ENCODE data around the gene AKAP5.

The AKAP5 gene

DNA sequence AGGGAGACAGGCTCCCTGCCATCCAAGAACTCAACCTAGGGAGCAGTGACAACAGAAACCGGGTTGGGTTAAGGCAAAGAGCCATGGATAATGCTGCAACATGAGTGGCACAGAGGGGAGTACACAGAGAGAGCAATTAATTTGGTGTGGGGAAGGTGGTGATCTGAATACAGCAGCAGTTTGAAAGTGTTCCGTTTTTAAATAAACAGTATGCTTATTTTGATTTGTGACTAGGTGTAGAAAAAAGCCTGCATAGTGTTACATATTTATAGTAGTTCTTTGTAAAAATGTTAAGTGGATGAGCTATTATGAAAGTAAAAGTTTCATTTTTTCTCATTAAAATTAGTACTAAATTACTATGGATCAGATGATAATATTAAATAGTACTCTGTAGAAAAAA, 8.7 kb downstream of the AKAP5 start:
- no peak overlapping the region for H3K27ac ChIP-seq (ENCODE audit: low read depth in 2 of 2, low read length in 2 of 2)
- H3K9me3 ChIP-seq (ENCODE audit: control insufficient read depth in 2 of 2, low read length in 2 of 2): no peaks in the 10 kb centered on the region
- no peaks in the 10 kb centered on the region for H3K27me3 ChIP-seq (ENCODE audit: control insufficient read depth in 2 of 2, insufficient read depth in 2 of 2, low read length in 2 of 2)
- H3K9ac ChIP-seq (ENCODE audit: low read depth in 1 of 2, low read length in 2 of 2): no peak overlapping the region
- no peak overlapping the region for H3K4me3 ChIP-seq (ENCODE audit: low read length in 2 of 2)
- peaks cover 0 to 4% of the 10 kb centered on the region in 2 donors for H3K4me1 ChIP-seq (ENCODE audit: control insufficient read depth in 2 of 2, insufficient read depth in 2 of 2, low read length in 2 of 2)
- no peaks in the 10 kb centered on the region for H3K36me3 ChIP-seq (ENCODE audit: control insufficient read depth in 2 of 2, insufficient read depth in 2 of 2, low read length in 2 of 2)

DNA sequence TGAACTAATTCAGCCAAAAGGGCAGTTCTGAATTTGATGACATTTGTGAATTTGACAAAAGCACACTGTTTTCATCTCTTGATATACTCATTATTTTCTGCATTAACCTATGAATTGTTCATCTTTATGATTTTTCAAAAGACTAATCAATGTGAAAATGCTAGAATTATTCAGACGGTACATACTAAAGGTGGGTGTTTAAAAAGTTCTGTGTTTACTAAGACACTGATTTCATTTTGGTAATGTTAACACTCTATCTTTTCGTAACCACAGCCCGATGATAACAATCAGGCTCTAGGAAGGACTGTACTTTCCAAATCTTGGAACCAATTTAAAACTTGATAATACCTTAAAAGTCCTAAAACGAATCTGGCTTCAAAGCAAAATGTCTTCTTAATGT, 9.4 kb downstream of the AKAP5 start:
- H3K4me3 ChIP-seq (ENCODE audit: low read length in 2 of 2): no peak overlapping the region
- H3K27ac ChIP-seq (ENCODE audit: low read depth in 2 of 2, low read length in 2 of 2): no peak overlapping the region
- H3K27me3 ChIP-seq (ENCODE audit: control insufficient read depth in 2 of 2, insufficient read depth in 2 of 2, low read length in 2 of 2): no peaks in the 10 kb centered on the region
- H3K36me3 ChIP-seq (ENCODE audit: control insufficient read depth in 2 of 2, insufficient read depth in 2 of 2, low read length in 2 of 2): peaks cover 0 to under 1% of the 10 kb centered on the region in 2 donors
- H3K9me3 ChIP-seq (ENCODE audit: control insufficient read depth in 2 of 2, low read length in 2 of 2): no peaks in the 10 kb centered on the region
- H3K4me1 ChIP-seq (ENCODE audit: control insufficient read depth in 2 of 2, insufficient read depth in 2 of 2, low read length in 2 of 2): peaks cover 0 to 3% of the 10 kb centered on the region in 2 donors
- H3K9ac ChIP-seq (ENCODE audit: low read depth in 1 of 2, low read length in 2 of 2): no peak overlapping the region

DNA sequence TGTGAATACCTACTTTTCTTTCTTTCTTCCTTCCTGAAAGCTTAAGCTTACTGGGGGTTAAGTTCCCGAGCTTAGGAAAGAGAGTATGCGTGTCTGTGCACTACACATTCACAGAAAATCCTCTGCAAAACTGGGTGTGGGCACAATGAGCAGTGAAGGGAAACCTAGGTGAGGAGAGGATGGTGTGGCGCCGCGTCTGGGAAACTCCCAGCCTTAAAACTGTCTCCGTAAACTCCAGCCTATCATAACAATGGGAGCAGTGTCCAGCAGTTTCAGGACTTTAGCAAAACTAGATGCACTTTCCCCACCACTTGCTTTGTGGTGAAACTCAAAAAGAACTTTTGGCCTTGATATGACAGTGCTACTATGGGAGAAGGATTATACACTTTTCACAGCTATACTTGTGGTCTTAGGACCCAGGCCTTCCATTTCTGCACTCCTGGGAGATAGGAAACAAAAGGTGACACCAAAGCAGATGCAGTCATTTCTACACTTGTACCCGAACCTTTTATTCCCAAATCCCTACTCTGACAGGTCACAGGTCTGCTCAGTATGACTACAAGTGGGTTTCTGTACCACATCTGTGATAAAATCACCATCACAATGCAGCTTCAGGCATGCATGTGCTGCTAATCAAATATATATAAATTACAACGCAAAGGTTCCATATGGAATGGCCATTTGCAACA, 10.4 kb downstream of the AKAP5 start:
- H3K4me3 ChIP-seq (ENCODE audit: low read length in 2 of 2): no peak overlapping the region

DNA sequence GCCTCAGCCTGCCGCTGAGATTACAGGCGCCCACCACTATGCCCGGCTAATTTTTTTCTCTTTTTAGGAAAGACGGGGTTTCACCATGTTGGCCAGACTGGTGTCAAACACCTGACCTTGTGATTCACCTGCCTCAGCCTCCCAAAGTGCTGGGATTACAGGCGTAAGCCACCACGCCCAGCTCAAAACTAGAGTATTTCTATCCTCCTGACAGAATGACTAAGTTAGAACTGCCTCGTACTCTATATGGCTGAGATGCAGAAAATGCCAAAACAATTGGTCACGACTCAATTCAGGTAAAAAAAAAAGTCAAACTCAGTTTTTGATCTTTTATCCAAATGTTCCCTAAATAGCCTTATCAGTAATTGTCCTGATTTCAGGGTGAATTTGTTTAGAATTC, 11.1 kb downstream of the AKAP5 start:
- Histone ChIP-seq H3K9me3 (ENCODE audit: control insufficient read depth in 2 of 2, low read length in 2 of 2) (no peaks in the 10 kb centered on the region), H3K9ac (ENCODE audit: low read depth in 1 of 2, low read length in 2 of 2) (no peak overlapping the region), H3K36me3 (ENCODE audit: control insufficient read depth in 2 of 2, insufficient read depth in 2 of 2, low read length in 2 of 2) (peaks cover 0 to 2% of the 10 kb centered on the region in 2 donors)

More for the DNA sequence above, 10.4 kb downstream of the AKAP5 start:
- Histone ChIP-seq H3K9me3 (ENCODE audit: control insufficient read depth in 2 of 2, low read length in 2 of 2) (no peaks in the 10 kb centered on the region), H3K36me3 (ENCODE audit: control insufficient read depth in 2 of 2, insufficient read depth in 2 of 2, low read length in 2 of 2) (peaks cover 0 to 2% of the 10 kb centered on the region in 2 donors), H3K9ac (ENCODE audit: low read depth in 1 of 2, low read length in 2 of 2) (no peak overlapping the region), H3K27me3 (ENCODE audit: control insufficient read depth in 2 of 2, insufficient read depth in 2 of 2, low read length in 2 of 2) (no peaks in the 10 kb centered on the region), H3K27ac (ENCODE audit: low read depth in 2 of 2, low read length in 2 of 2) (no peak overlapping the region), H3K4me1 (ENCODE audit: control insufficient read depth in 2 of 2, insufficient read depth in 2 of 2, low read length in 2 of 2) (peaks cover 0 to 3% of the 10 kb centered on the region in 2 donors)

DNA sequence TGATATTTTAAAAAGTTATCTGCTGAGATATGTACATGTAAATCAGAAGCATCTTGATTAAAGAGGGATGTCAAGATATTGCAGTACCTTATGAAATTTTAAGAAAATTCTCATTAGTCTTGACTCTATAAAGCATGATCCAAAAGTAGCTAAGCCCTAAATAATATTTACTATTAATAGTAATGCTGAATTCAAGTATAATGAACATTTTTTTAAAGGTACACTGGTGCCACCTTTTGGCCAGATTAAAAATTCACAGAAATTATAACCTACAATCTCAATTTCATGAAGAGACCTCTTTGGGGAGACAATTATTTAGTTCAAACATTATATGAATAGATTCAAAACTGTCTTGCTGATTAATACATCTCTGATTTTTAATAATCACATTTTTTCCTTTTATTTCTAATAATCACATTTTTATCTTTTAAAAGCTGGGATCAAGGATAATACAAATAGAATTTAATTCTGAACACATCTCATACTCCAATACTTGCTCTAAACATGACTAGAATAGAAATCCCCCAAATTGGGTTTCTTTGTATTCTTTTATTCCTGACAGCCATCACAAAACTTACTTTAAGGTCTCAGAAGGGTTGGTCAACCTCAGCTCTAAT, 13.4 kb downstream of the AKAP5 start:
- Histone ChIP-seq H3K9ac (ENCODE audit: low read depth in 1 of 2, low read length in 2 of 2) (no peak overlapping the region), H3K9me3 (ENCODE audit: control insufficient read depth in 2 of 2, low read length in 2 of 2) (no peaks in the 10 kb centered on the region), H3K36me3 (ENCODE audit: control insufficient read depth in 2 of 2, insufficient read depth in 2 of 2, low read length in 2 of 2) (peaks cover 0 to 2% of the 10 kb centered on the region in 2 donors), H3K27me3 (ENCODE audit: control insufficient read depth in 2 of 2, insufficient read depth in 2 of 2, low read length in 2 of 2) (no peaks in the 10 kb centered on the region), H3K4me1 (ENCODE audit: control insufficient read depth in 2 of 2, insufficient read depth in 2 of 2, low read length in 2 of 2) (peaks cover 0 to 3% of the 10 kb centered on the region in 2 donors), H3K27ac (ENCODE audit: low read depth in 2 of 2, low read length in 2 of 2) (no peak overlapping the region), H3K4me3 (ENCODE audit: low read length in 2 of 2) (no peak overlapping the region)

More for the DNA sequence above, 11.1 kb downstream of the AKAP5 start:
- H3K4me3 ChIP-seq (ENCODE audit: low read length in 2 of 2): no peak overlapping the region
- no peak overlapping the region for H3K27ac ChIP-seq (ENCODE audit: low read depth in 2 of 2, low read length in 2 of 2)
- no peaks in the 10 kb centered on the region for H3K27me3 ChIP-seq (ENCODE audit: control insufficient read depth in 2 of 2, insufficient read depth in 2 of 2, low read length in 2 of 2)
- H3K4me1 ChIP-seq (ENCODE audit: control insufficient read depth in 2 of 2, insufficient read depth in 2 of 2, low read length in 2 of 2): peaks cover 0 to 3% of the 10 kb centered on the region in 2 donors

DNA sequence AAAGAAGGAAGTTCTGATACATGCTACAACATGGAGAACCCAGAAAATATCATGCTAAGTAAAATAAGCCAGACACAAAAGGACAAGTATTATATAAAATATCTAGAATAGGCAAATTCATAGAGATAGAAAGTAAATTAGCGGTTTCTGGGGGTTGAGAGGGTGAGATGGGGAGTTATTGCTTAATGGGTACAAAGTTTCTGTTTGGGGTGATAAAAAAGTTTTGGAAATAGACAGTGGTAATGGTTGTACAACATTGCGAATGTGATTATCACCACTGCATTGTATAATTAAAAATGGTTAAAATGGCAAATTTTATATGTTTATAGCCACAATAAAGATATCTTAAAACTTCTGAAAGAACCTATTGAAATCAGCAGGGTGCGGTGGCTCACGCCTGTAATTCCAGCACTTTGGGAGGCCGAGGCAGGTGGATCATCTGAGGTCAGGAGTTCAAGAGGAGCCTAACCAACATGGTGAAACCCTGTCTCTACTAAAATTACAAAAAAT, 23.3 kb downstream of the AKAP5 start:
- no peak overlapping the region for H3K9ac ChIP-seq (ENCODE audit: low read depth in 1 of 2, low read length in 2 of 2)
- no peak overlapping the region for H3K4me3 ChIP-seq (ENCODE audit: low read length in 2 of 2)
- no peak overlapping the region for H3K27ac ChIP-seq (ENCODE audit: low read depth in 2 of 2, low read length in 2 of 2)
- peaks cover 11 to 23% of the 10 kb centered on the region in 2 donors for H3K36me3 ChIP-seq (ENCODE audit: control insufficient read depth in 2 of 2, insufficient read depth in 2 of 2, low read length in 2 of 2)
- peaks cover 0 to 2% of the 10 kb centered on the region in 2 donors for H3K4me1 ChIP-seq (ENCODE audit: control insufficient read depth in 2 of 2, insufficient read depth in 2 of 2, low read length in 2 of 2)
- H3K9me3 ChIP-seq (ENCODE audit: control insufficient read depth in 2 of 2, low read length in 2 of 2): no peaks in the 10 kb centered on the region
- no peaks in the 10 kb centered on the region for H3K27me3 ChIP-seq (ENCODE audit: control insufficient read depth in 2 of 2, insufficient read depth in 2 of 2, low read length in 2 of 2)

DNA sequence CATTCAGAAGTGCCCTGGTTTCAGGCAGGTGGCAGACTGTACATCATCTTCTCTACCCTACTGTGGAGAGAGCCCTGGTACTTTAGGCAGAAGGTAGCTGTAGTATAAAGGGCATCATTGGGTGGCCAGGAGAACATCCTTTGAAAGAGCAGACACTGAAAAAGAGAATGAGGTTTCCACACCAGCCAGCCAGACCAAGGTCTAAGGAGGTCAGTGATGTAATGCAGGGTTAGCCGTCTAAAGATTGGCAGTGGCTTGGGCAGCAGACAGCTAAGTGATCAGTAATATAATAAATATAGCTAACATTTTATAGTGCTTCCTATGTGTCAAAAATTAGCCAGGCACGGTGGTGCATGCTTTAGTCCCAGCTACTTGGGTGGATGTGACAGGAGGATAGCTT, 26.3 kb downstream of the AKAP5 start:
- Histone ChIP-seq H3K36me3 (ENCODE audit: control insufficient read depth in 2 of 2, insufficient read depth in 2 of 2, low read length in 2 of 2) (peaks cover 8 to 20% of the 10 kb centered on the region in 2 donors), H3K4me3 (ENCODE audit: low read length in 2 of 2) (no peak overlapping the region), H3K9me3 (ENCODE audit: control insufficient read depth in 2 of 2, low read length in 2 of 2) (no peaks in the 10 kb centered on the region), H3K4me1 (ENCODE audit: control insufficient read depth in 2 of 2, insufficient read depth in 2 of 2, low read length in 2 of 2) (peaks cover 0 to 2% of the 10 kb centered on the region in 2 donors), H3K9ac (ENCODE audit: low read depth in 1 of 2, low read length in 2 of 2) (no peak overlapping the region), H3K27me3 (ENCODE audit: control insufficient read depth in 2 of 2, insufficient read depth in 2 of 2, low read length in 2 of 2) (no peaks in the 10 kb centered on the region), H3K27ac (ENCODE audit: low read depth in 2 of 2, low read length in 2 of 2) (no peak overlapping the region)

DNA sequence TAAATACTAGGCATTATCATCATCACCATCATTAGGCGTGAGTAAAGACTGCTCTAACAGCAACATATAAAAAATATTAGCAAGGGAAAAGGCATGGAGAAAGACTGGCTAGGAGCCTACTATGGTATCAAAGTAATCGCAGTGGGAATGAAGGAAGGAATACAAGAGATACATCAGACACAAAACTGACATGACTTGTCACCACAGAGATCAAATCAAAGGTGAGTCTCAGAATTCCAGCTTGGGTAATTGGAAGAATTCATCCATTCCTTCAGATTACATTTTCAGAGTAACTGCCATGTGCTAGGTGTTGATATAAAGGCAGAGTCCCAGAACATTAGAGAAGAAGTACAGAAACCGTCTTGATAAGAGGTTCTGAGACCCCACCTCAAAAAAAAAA, 28.2 kb downstream of the AKAP5 start:
- Histone ChIP-seq H3K4me3 (ENCODE audit: low read length in 2 of 2) (no peak overlapping the region), H3K27me3 (ENCODE audit: control insufficient read depth in 2 of 2, insufficient read depth in 2 of 2, low read length in 2 of 2) (no peaks in the 10 kb centered on the region), H3K36me3 (ENCODE audit: control insufficient read depth in 2 of 2, insufficient read depth in 2 of 2, low read length in 2 of 2) (peaks cover 0 to 3% of the 10 kb centered on the region in 2 donors), H3K4me1 (ENCODE audit: control insufficient read depth in 2 of 2, insufficient read depth in 2 of 2, low read length in 2 of 2) (peaks cover 0 to 2% of the 10 kb centered on the region in 2 donors), H3K27ac (ENCODE audit: low read depth in 2 of 2, low read length in 2 of 2) (no peak overlapping the region), H3K9ac (ENCODE audit: low read depth in 1 of 2, low read length in 2 of 2) (no peak overlapping the region), H3K9me3 (ENCODE audit: control insufficient read depth in 2 of 2, low read length in 2 of 2) (no peaks in the 10 kb centered on the region)

DNA sequence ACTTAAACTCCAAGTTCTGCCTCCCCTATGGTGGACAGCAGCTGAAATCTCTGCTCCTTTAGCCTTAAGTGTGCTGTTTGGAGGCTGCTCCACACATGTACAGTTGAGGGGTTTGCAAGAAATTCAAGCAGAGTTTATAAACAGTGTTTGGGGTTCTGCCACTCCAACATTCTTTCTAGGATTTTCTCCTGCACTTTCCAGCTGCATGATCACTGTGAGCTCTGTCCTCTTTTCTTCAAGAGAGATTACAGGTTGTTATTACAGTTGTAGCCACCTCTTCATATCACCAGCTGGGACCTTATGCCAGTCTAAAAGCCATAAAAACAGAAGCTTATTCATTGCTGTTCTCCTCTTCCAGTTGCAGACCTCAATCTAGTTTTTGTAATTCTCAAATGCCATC, 30.0 kb downstream of the AKAP5 start:
- H3K27me3 ChIP-seq (ENCODE audit: control insufficient read depth in 2 of 2, insufficient read depth in 2 of 2, low read length in 2 of 2): no peaks in the 10 kb centered on the region
- no peak overlapping the region for H3K27ac ChIP-seq (ENCODE audit: low read depth in 2 of 2, low read length in 2 of 2)
- no peaks in the 10 kb centered on the region for H3K4me1 ChIP-seq (ENCODE audit: control insufficient read depth in 2 of 2, insufficient read depth in 2 of 2, low read length in 2 of 2)
- H3K4me3 ChIP-seq (ENCODE audit: low read length in 2 of 2): no peak overlapping the region
- H3K9ac ChIP-seq (ENCODE audit: low read depth in 1 of 2, low read length in 2 of 2): no peak overlapping the region
- H3K9me3 ChIP-seq (ENCODE audit: control insufficient read depth in 2 of 2, low read length in 2 of 2): no peaks in the 10 kb centered on the region
- peaks cover 0 to 2% of the 10 kb centered on the region in 2 donors for H3K36me3 ChIP-seq (ENCODE audit: control insufficient read depth in 2 of 2, insufficient read depth in 2 of 2, low read length in 2 of 2)

DNA sequence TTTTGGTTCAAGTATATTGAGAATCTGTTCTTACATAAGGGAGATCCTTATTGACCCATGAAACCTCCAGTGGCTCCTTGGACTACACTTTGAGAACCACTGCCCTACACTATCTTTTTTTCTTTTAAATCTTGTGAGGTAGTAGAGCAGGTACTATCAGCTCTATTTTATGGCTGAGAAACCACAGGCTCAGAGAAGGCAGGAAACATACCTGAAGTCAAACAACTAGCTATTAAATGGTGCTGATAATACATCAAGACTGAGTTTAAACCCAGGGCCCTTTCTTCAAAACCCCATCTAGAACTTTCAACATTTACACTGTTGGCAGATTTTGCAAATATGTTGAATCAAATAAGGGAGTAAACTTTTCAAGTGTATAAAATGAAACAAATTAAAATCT, 31.5 kb downstream of the AKAP5 start:
- Histone ChIP-seq H3K4me1 (ENCODE audit: control insufficient read depth in 2 of 2, insufficient read depth in 2 of 2, low read length in 2 of 2) (peaks cover 6 to 8% of the 10 kb centered on the region in 2 donors), H3K27ac (ENCODE audit: low read depth in 2 of 2, low read length in 2 of 2) (no peak overlapping the region)

More for the DNA sequence above, 31.5 kb downstream of the AKAP5 start:
- no peak overlapping the region for H3K4me3 ChIP-seq (ENCODE audit: low read length in 2 of 2)
- H3K9ac ChIP-seq (ENCODE audit: low read depth in 1 of 2, low read length in 2 of 2): no peak overlapping the region
- H3K27me3 ChIP-seq (ENCODE audit: control insufficient read depth in 2 of 2, insufficient read depth in 2 of 2, low read length in 2 of 2): no peaks in the 10 kb centered on the region
- peaks cover 0 to 1% of the 10 kb centered on the region in 2 donors for H3K36me3 ChIP-seq (ENCODE audit: control insufficient read depth in 2 of 2, insufficient read depth in 2 of 2, low read length in 2 of 2)
- no peaks in the 10 kb centered on the region for H3K9me3 ChIP-seq (ENCODE audit: control insufficient read depth in 2 of 2, low read length in 2 of 2)
